NAMALWA (cell line): Measurements from ENCODE around the gene SEMA5B.

Experiments used
- DNase-seq: peaks from one replicate; pipeline ENCODE4 v3.0.0-alpha.2; 2015; ENCODE audit warnings: low spot score

Gene SEMA5B

GRCh38 chr3:122973893-122974615 lies 53.5 kb downstream of the SEMA5B start:
- DNase-seq = no peak

- DNase-seq = no peak
Measured at GRCh38 chr3:122972141-122972540, 55.4 kb downstream of the SEMA5B start.

- DNase-seq = no peak
Measured at GRCh38 chr3:122969585-122970469, 57.7 kb downstream of the SEMA5B start.

GRCh38 chr3:122967765-122968164 lies 59.8 kb downstream of the SEMA5B start:
- DNase-seq = no peak

- DNase-seq = no peak
Measured at GRCh38 chr3:122967356-122967755, 60.2 kb downstream of the SEMA5B start.

- DNase-seq = no peak
Measured at GRCh38 chr3:122966045-122966444, 61.5 kb downstream of the SEMA5B start.

GRCh38 chr3:122964811-122965210 lies 62.8 kb downstream of the SEMA5B start:
- no peak for DNase-seq

- no peak for DNase-seq
Measured at GRCh38 chr3:122962149-122962548, 65.4 kb downstream of the SEMA5B start.

GRCh38 chr3:122961146-122961545 lies 66.4 kb downstream of the SEMA5B start:
- DNase-seq = no peak

GRCh38 chr3:122960652-122961051 lies 66.9 kb downstream of the SEMA5B start:
- DNase-seq = no peak

GRCh38 chr3:122959339-122959738 lies 68.2 kb downstream of the SEMA5B start:
- no peak for DNase-seq

- no peak for DNase-seq
Measured at GRCh38 chr3:122957707-122958689, 69.6 kb downstream of the SEMA5B start.

- DNase-seq = no peak
Measured at GRCh38 chr3:122956693-122957455, 70.7 kb downstream of the SEMA5B start.

- DNase-seq = no peak
Measured at GRCh38 chr3:122955916-122956692, 71.5 kb downstream of the SEMA5B start.

GRCh38 chr3:122952520-122952919 lies 75.0 kb downstream of the SEMA5B start:
- no peak for DNase-seq

- DNase-seq = no peak
Measured at GRCh38 chr3:122948408-122948807, 79.2 kb downstream of the SEMA5B start.

GRCh38 chr3:122947738-122948137 lies 79.8 kb downstream of the SEMA5B start:
- no peak for DNase-seq

GRCh38 chr3:122947196-122947595 lies 80.4 kb downstream of the SEMA5B start:
- DNase-seq = no peak

GRCh38 chr3:122946185-122946584 lies 81.4 kb downstream of the SEMA5B start:
- no peak for DNase-seq

GRCh38 chr3:122945230-122945629 lies 82.3 kb downstream of the SEMA5B start:
- DNase-seq = no peak
